Muscle layer of duodenum (tissue), 2 donors: ENCODE results near the gene ATXN3.

ENCODE experiments used
- H3K27ac ChIP-seq: one replicate; pipeline ENCODE4 v1.7.0; 2013; ENCODE audit warnings: mild to moderate bottlenecking, low read length
- H3K27me3 ChIP-seq: one replicate; pipeline ENCODE4 v1.7.0; 2013; ENCODE audit warnings: low read depth, mild to moderate bottlenecking, control low read depth, low read length
- H3K36me3 ChIP-seq, 2 donors: one replicate each; pipeline ENCODE4 v1.7.0; 2013; ENCODE audit warnings: low read length in 2 of 2, control low read depth in 1 of 2, mild to moderate bottlenecking in 1 of 2; ENCODE audit not compliant: insufficient read depth in 2 of 2, control insufficient read depth in 1 of 2
- H3K4me1 ChIP-seq, 2 donors: one replicate each; pipeline ENCODE4 v1.7.0; 2013; ENCODE audit warnings: low read length in 2 of 2, mild to moderate bottlenecking in 2 of 2, control low read depth in 1 of 2, moderate library complexity in 1 of 2; ENCODE audit not compliant: insufficient read depth in 2 of 2, control insufficient read depth in 1 of 2
- H3K4me3 ChIP-seq, 2 donors: one replicate each; pipeline ENCODE4 v1.7.0; 2013; ENCODE audit warnings: low read length in 2 of 2, low read depth in 1 of 2, mild to moderate bottlenecking in 1 of 2
- H3K9me3 ChIP-seq, 2 donors: one replicate each; pipeline ENCODE4 v1.7.0; 2013; ENCODE audit warnings: low read length in 2 of 2, control low read depth in 1 of 2, mild to moderate bottlenecking in 1 of 2; ENCODE audit not compliant: control insufficient read depth in 1 of 2
- donor health status: healthy.

ATXN3 gene

DNA sequence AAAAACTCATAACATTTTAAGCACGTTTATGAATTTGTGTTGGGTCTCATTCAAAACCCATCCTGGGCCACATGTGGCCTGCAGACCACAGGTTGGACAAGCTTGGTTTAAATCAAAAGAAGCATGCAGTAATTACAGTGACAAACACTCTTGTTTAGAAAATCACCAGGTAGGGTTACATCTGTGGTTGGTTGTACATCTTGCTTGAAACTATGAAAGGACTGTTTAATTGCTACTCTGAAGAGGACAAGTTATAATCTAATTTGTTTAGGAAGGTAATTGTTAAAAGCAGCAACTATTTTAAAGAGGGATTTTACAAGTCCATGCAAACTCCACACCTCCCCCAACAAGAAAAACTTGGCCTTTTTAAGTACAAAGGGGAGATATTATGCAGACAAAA, 70.5 kb downstream of the ATXN3 start:
- no peak overlapping the region for H3K4me3 ChIP-seq
- peaks cover 7 to 31% of the 10 kb centered on the region in 2 donors for H3K4me1 ChIP-seq
- no peaks in the 10 kb centered on the region for H3K27me3 ChIP-seq
- peaks cover 0 to 12% of the 10 kb centered on the region in 2 donors for H3K36me3 ChIP-seq
- no peaks in the 10 kb centered on the region for H3K9me3 ChIP-seq
- H3K27ac ChIP-seq = no peak overlapping the region

DNA sequence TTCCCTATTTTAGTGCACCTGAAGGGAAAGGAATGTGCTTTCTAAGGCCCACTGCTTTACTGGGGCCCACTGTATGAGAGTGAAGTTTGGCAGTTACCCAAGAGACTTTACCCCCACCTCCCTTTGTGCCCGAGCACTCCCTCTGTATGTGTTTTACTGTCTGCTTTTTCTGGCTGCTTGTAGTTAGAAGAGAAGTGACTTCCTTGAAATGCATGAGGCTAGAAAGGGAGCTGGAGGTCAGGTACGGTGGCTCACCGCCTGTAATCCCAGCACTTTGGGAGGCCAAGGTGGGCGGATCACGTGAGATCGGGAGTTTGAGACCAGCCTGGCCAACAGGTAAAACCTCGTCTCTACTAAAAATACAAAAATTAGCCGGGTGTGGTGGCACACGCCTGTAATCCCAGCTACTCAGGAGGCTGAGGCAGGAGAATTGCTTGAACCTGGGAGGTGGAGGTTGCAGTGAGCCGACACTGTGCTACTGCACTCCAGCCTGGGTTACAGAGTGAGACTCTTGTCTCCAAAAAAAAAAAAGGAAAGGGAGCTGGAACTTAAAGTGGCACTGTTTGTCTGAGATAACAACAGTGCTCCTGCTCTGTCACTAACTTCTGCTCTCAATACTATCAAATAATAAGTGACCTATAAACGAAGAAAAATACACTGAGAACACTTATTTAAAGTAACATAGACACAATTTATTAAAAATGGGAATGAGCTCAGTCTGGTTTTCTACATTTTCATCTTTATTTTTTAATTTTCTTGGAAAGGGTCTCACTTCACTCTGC, 72.3 kb downstream of the ATXN3 start:
- peaks cover 4 to 11% of the 10 kb centered on the region in 2 donors for H3K36me3 ChIP-seq
- H3K9me3 ChIP-seq = no peaks in the 10 kb centered on the region
- H3K4me3 ChIP-seq = no peak overlapping the region
- peaks cover 7 to 26% of the 10 kb centered on the region in 2 donors for H3K4me1 ChIP-seq
- H3K27me3 ChIP-seq = no peaks in the 10 kb centered on the region
- no peak overlapping the region for H3K27ac ChIP-seq

DNA sequence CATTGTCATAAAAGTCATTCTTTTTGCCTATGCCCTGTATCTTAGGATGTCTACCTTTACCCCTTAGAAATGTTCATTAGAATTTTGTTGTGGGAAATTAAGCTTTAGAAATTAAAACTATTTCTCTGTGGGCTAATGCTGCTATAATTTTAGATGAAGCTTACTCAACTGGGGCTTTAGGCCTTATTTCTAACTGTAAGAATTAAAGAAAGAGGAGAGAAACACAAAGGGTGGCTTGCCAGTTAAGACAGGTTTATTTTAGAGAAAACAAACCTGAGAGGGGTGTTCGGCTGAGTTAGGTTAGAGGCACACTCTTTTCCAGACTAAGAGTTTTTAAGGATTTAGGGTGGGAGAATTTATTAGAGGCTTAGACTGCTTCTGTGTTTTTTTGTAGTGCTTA, 72.9 kb downstream of the ATXN3 start:
- H3K36me3 ChIP-seq = peaks cover 7 to 11% of the 10 kb centered on the region in 2 donors
- H3K27ac ChIP-seq = no peak overlapping the region
- peaks cover 7 to 26% of the 10 kb centered on the region in 2 donors for H3K4me1 ChIP-seq

GRCh38 chr14:92026548-92027190, 79.7 kb downstream of the ATXN3 start:
- H3K36me3 ChIP-seq = peaks cover 11 to 36% of the 10 kb centered on the region in 2 donors
- H3K27me3 ChIP-seq = no peaks in the 10 kb centered on the region
- H3K27ac ChIP-seq = no peak overlapping the region
- no peaks in the 10 kb centered on the region for H3K9me3 ChIP-seq
- H3K4me3 ChIP-seq = no peak overlapping the region
- H3K4me1 ChIP-seq = no peaks in the 10 kb centered on the region

More for the DNA sequence above, 72.9 kb downstream of the ATXN3 start:
- no peak overlapping the region for H3K4me3 ChIP-seq
- H3K9me3 ChIP-seq = no peaks in the 10 kb centered on the region
- no peaks in the 10 kb centered on the region for H3K27me3 ChIP-seq

GRCh38 chr14:92022036-92022435, 84.3 kb downstream of the ATXN3 start:
- Histone ChIP-seq H3K4me1 (no peaks in the 10 kb centered on the region), H3K27ac (no peak overlapping the region), H3K36me3 (peaks cover 13 to 37% of the 10 kb centered on the region in 2 donors)

GRCh38 chr14:92021523-92021922, 84.9 kb downstream of the ATXN3 start:
- Histone ChIP-seq H3K27ac (no peak overlapping the region), H3K36me3 (peaks cover 13 to 36% of the 10 kb centered on the region in 2 donors)

More at GRCh38 chr14:92022036-92022435, 84.3 kb downstream of the ATXN3 start:
- H3K9me3 ChIP-seq = no peaks in the 10 kb centered on the region
- H3K27me3 ChIP-seq = no peaks in the 10 kb centered on the region
- H3K4me3 ChIP-seq = no peak overlapping the region

DNA sequence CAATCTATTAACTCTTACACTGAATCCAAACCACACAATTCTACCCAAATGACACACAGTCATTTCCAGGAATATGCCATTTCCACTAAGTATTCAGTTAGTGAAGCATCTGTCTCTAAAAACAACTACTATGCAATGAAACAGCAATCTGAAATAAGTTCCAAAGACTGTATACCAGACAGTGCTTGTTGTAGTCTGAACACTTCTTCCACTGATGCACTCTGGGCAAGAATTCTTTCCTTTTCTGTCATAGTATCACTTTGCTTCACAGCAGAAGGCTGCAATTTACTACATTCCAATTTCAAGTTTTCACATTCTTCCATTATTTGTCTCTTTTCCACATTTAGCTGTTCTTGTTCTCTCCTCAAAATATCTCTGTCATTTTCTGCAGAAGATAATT, 92.3 kb downstream of the ATXN3 start:
- H3K27ac ChIP-seq = no peak overlapping the region
- no peak overlapping the region for H3K4me3 ChIP-seq
- H3K9me3 ChIP-seq = no peaks in the 10 kb centered on the region
- H3K4me1 ChIP-seq = no peaks in the 10 kb centered on the region
- H3K27me3 ChIP-seq = no peaks in the 10 kb centered on the region
- H3K36me3 ChIP-seq = peaks cover 36 to 47% of the 10 kb centered on the region in 2 donors

More at GRCh38 chr14:92021523-92021922, 84.9 kb downstream of the ATXN3 start:
- Histone ChIP-seq H3K4me3 (no peak overlapping the region), H3K27me3 (no peaks in the 10 kb centered on the region), H3K4me1 (no peaks in the 10 kb centered on the region), H3K9me3 (no peaks in the 10 kb centered on the region)

- no peak overlapping the region for H3K4me3 ChIP-seq
- peaks cover 42 to 48% of the 10 kb centered on the region in 2 donors for H3K36me3 ChIP-seq
- no peaks in the 10 kb centered on the region for H3K27me3 ChIP-seq
- no peaks in the 10 kb centered on the region for H3K9me3 ChIP-seq
- no peaks in the 10 kb centered on the region for H3K4me1 ChIP-seq
- H3K27ac ChIP-seq = no peak overlapping the region
These were observed 94.1 kb downstream of the ATXN3 start for GRCh38 chr14:92012121-92012748.

GRCh38 chr14:92010644-92011043, 95.7 kb downstream of the ATXN3 start:
- H3K4me1 ChIP-seq = no peaks in the 10 kb centered on the region
- no peaks in the 10 kb centered on the region for H3K27me3 ChIP-seq
- no peak overlapping the region for H3K4me3 ChIP-seq
- H3K27ac ChIP-seq = no peak overlapping the region
- no peaks in the 10 kb centered on the region for H3K9me3 ChIP-seq
- H3K36me3 ChIP-seq = peaks cover 39 to 49% of the 10 kb centered on the region in 2 donors

DNA sequence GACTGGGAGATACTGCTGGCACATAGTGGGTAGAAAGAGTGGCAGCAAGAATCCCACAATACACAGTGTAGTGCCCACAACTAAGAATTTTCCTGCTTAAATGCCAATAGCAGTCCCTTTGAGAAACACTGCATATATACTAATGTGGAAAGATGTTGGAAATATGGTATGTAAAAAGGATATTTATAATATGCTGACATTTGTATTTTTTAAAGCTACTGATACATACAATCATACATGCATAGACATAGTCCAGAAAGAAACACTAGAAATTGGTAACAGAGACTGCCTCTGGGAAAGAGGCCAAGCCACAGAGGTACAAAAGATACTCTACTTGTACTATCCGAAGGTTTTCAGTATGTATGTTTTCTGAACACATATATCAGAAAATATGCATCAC, 96.8 kb downstream of the ATXN3 start:
- Histone ChIP-seq H3K4me3 (no peak overlapping the region), H3K36me3 (peaks cover 36 to 53% of the 10 kb centered on the region in 2 donors), H3K27me3 (no peaks in the 10 kb centered on the region), H3K4me1 (no peaks in the 10 kb centered on the region), H3K27ac (no peak overlapping the region), H3K9me3 (no peaks in the 10 kb centered on the region)
